ENCODE results near the gene CEP57L1. TPM values are rescaled to one million over a fixed set of nuclear protein-coding genes. Genes with fewer than 3 reads are reported as not detected.

The CEP57L1 gene
- total RNA-seq, 1 donor from 2014 or later: 9.7 TPM

GRCh38 chr6:109051301-109052017, 43.8 kb upstream of the CEP57L1 start:
- Histone ChIP-seq H3K4me1 (peaks cover 4% of the 10 kb centered on the region), H3K36me3 (no peaks in the 10 kb centered on the region), H3K4me3 (no peak overlapping the region), H3K27ac (no peak overlapping the region), H3K9me3 (no peaks in the 10 kb centered on the region), H3K27me3 (no peaks in the 10 kb centered on the region)
- no peak for TF ChIP-seq CTCF (IDR thresholded peaks at IDR 0.05)
- ATAC-seq: no peak
- no peak for DNase-seq
- intact Hi-C loops (cut with DNase I): no loop called here

- intact Hi-C loops (cut with DNase I): no loop called here
- no peak for TF ChIP-seq CTCF (IDR thresholded peaks at IDR 0.05)
- Histone ChIP-seq H3K27me3 (no peaks in the 10 kb centered on the region), H3K4me1 (peaks cover 4% of the 10 kb centered on the region), H3K9me3 (no peaks in the 10 kb centered on the region), H3K4me3 (no peak overlapping the region), H3K36me3 (no peaks in the 10 kb centered on the region), H3K27ac (no peak overlapping the region)
- DNase-seq (no peak), ATAC-seq (no peak)
Observed at GRCh38 chr6:109052018-109052651, 43.2 kb upstream of the CEP57L1 start.

- peaks cover 4% of the 10 kb centered on the region for H3K4me1 ChIP-seq
- no peaks in the 10 kb centered on the region for H3K36me3 ChIP-seq
- H3K4me3 ChIP-seq: no peak overlapping the region
- no peak overlapping the region for H3K27ac ChIP-seq
- H3K9me3 ChIP-seq: no peaks in the 10 kb centered on the region
- ATAC-seq (no peak), DNase-seq (no peak)
- no peak for TF ChIP-seq CTCF (IDR thresholded peaks at IDR 0.05)
- intact Hi-C loops (cut with DNase I): no loop called here
- no peaks in the 10 kb centered on the region for H3K27me3 ChIP-seq
Observed at GRCh38 chr6:109052852-109053251, 42.5 kb upstream of the CEP57L1 start.

GRCh38 chr6:109053336-109053735, 42.0 kb upstream of the CEP57L1 start:
- Histone ChIP-seq H3K4me1 (peaks cover 4% of the 10 kb centered on the region), H3K9me3 (no peaks in the 10 kb centered on the region), H3K4me3 (no peak overlapping the region), H3K27me3 (no peaks in the 10 kb centered on the region), H3K27ac (no peak overlapping the region), H3K36me3 (no peaks in the 10 kb centered on the region)
- TF ChIP-seq CTCF (IDR thresholded peaks at IDR 0.05): no peak
- ATAC-seq (no peak), DNase-seq (no peak)
- intact Hi-C loops (cut with DNase I): no loop called here

- intact Hi-C loops (cut with DNase I): no loop called here
- no peak for TF ChIP-seq CTCF (IDR thresholded peaks at IDR 0.05)
- ATAC-seq (no peak), DNase-seq (no peak)
- H3K4me3 ChIP-seq: no peak overlapping the region
- H3K36me3 ChIP-seq: no peaks in the 10 kb centered on the region
- H3K27ac ChIP-seq: no peak overlapping the region
- H3K9me3 ChIP-seq: no peaks in the 10 kb centered on the region
- H3K27me3 ChIP-seq: no peaks in the 10 kb centered on the region
- H3K4me1 ChIP-seq: peaks cover 28% of the 10 kb centered on the region
Observed at GRCh38 chr6:109055771-109056235, 39.5 kb upstream of the CEP57L1 start.
